MG63 (cell line): ENCODE data around the gene AHSA1. TPM values are rescaled to one million over a fixed set of nuclear protein-coding genes. Genes with fewer than 3 reads are reported as not detected.

Experiments
- DNase-seq: peaks from one replicate; pipeline ENCODE4 v3.0.0-alpha.2; 2020
- H3K27me3 ChIP-seq: fragments of 250-450 bp; sonication (Bioruptor Pico); 2 replicates; pipeline ENCODE4 v1.5.1; 2020; ENCODE audit warnings: mild to moderate bottlenecking, moderate library complexity
- H3K36me3 ChIP-seq: fragments of 250-450 bp; sonication (Bioruptor Pico); 2 replicates; pipeline ENCODE4 v1.5.1; 2020; ENCODE audit warnings: mild to moderate bottlenecking, moderate library complexity
- H3K4me3 ChIP-seq: fragments of 250-450 bp; sonication (Bioruptor Pico); 2 replicates; pipeline ENCODE4 v1.5.1; 2020; ENCODE audit warnings: mild to moderate bottlenecking, moderate library complexity
- H3K9me3 ChIP-seq: fragments of 250-450 bp; sonication (Bioruptor Pico); 2 replicates; pipeline ENCODE4 v1.5.1; 2020; ENCODE audit warnings: mild to moderate bottlenecking, moderate library complexity
- total RNA-seq: library from RNA; depleted of rRNA; stranded (reverse); fragments of >200 nt; shearing (Covaris generic); gene quantifications from 2 replicates; pipeline ENCODE4 v1.2.3, GENCODE V29; 2014; ENCODE audit warnings: low replicate concordance

Gene AHSA1
- total RNA-seq, 1 experiment from 2014 or later, result 160 TPM

DNA sequence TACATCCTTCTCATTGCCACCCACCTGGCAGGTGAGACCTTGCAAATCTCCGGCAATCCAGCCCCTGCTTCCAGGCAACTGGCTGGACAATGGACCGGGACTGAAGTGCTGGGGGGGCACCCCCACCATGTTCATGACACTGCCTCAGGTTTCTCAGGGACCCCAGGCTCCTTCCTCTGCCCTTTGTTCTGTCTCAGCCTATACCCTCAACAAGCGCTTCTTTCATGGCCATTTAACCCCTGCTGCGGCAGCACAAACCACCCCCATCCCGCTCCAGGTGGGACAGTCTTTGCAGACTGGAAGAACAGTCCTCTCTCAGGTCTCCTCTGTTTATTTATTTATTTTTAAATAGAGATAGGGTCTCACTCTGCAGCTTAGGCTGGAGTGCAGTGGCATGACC is 33.2 kb downstream of the AHSA1 start:
- no peak overlapping the region for H3K4me3 ChIP-seq
- DNase-seq, result no peak
- no peaks in the 10 kb centered on the region for H3K27me3 ChIP-seq
- no peaks in the 10 kb centered on the region for H3K9me3 ChIP-seq
- no peaks in the 10 kb centered on the region for H3K36me3 ChIP-seq

DNA sequence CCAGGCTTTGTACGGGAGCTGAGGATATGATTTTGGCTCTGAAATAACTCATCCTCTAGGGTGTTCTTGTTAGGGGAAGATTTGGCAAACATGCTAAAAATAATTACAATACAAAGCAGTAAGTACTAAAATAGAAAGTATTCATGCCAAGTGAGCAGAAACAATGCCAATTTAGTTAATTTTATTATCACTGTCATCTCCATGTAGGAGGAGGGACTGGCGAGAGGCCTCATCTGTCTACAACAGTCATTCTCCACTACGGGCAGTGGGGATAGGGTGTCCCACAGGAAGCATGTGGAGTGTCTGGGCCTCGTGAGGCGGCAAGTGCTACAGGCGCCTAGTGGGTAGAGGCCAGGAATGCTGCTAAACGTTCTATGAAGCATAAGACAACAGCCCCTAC is 37.4 kb downstream of the AHSA1 start:
- no peaks in the 10 kb centered on the region for H3K36me3 ChIP-seq
- no peak overlapping the region for H3K4me3 ChIP-seq
- DNase-seq, result no peak
- H3K9me3 ChIP-seq, result no peaks in the 10 kb centered on the region
- peaks cover 5% of the 10 kb centered on the region; the same call in 1 of the 2 replicates for H3K27me3 ChIP-seq

DNA sequence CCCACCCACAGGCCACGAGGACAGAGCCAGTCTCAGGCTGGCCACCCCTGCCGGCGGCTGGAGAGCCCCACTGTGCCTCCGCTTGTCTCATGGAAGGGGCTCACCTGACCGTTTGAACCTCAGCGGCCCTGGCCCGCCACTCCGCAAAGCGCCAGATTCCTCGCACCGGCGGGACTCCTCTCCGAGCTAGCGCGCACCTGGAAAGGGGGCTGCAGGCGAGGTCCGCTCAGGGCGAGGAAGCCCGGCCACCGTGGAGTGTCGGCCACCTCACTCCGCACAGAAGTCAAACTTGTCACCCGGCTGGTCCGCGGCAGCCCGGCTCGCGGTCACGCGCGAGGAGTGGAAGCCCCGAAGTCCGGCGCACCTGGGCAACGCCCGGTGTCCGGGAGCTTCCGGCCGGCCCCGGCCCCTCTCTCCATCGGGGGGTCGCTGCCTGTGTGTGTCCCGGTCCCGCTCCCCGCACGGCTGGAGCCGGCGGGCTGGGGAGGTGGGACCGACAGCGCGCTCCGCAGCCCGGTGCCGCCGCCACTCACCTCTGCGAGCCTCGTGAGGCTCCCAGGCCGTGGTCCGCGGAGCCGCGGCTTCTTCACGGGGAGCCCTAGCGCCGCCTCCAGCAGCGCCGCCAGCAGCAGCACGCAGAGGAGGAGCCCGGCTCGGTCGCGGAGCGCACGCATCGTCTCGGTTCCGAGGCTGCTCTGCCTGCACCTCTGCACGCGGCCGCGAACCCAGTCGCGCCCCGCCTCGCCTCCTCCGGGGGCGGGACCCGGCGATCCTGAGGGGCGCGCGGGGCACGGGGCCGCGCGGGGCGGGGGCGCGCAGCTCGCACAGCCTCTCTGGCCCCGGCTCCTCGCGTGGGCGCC is 40.5 kb downstream of the AHSA1 start, which contains the start of gene ISM2:
Gene ISM2, minus strand, starts transcription at position 697 of the 860 bp plus-strand sequence. Its CDS starts 23 bp downstream, at position 674.
- peak; percentile 25 for DNase-seq
- H3K9me3 ChIP-seq, result no peaks in the 10 kb centered on the region

DNA sequence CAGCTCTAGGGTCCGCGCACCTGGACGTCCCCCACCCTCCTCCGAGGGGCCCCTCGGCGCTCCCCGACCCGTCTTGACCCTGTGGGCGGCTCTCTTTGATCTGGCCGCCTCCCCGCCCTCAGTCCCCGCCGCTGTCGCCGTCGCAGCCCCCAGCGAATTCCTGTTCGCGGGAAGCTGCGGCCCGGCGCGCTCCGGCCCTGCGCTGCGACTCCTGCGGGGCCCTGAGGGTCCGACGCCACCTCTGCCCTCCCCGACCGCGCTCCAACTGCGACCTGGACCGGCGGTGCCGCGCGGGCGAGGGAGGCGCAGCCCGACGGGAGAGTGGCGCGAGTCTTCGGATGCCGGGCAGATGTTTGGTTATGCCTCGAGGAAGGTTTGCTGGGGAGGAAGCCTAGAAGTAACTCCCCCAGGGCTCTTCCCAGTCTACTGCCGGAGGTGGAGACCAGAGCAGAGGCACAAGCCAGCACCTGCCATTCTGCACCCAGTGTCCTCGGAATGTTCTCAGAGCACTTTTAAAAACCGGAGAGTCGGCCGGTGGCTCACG is 41.2 kb downstream of the AHSA1 start:
- no peak for DNase-seq
- peak overlapping the region; percentile 14; the same call in 1 of the 2 replicates for H3K4me3 ChIP-seq
- no peaks in the 10 kb centered on the region for H3K36me3 ChIP-seq
- peaks cover 5% of the 10 kb centered on the region; the same call in 1 of the 2 replicates for H3K27me3 ChIP-seq
- H3K9me3 ChIP-seq, result no peaks in the 10 kb centered on the region

More for the DNA sequence above, 40.5 kb downstream of the AHSA1 start, which contains the start of gene ISM2:
- Histone ChIP-seq H3K36me3 (no peaks in the 10 kb centered on the region), H3K27me3 (peaks cover 5% of the 10 kb centered on the region; the same call in 1 of the 2 replicates), H3K4me3 (peak within 1 kb of the TSS; percentile 35)

DNA sequence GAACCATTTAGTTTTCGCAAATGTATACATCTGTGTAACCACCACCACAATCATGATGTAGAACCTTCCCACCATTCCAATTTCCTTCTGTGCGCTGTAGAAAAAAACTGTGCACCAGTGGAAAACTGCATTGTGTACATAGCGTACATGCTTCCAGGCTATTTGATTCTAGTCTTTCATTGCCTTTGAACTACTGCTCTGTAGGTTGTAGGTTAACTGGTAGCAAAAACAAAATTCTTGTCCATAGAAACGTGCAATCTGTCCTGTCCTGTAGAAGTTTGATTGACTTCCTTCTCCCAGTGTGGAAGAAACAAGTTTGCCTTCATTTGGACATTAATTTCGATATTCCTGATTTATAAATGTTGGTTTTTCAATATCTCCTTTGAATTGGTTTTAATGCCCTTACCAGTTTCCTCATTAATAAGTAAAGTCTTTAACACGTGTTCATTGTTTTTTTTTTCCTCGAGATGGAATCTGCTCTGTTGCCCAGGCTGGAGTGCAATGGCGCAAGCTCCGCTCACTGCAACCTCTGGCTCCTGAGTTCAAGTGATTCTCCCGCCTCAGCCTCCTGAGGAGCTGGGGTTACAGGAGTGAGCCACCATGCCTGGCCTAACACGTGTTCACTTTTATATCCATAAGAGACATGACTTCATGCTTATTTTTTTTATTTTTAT is 44.4 kb downstream of the AHSA1 start:
- no peak for DNase-seq
- Histone ChIP-seq H3K9me3 (no peaks in the 10 kb centered on the region), H3K4me3 (no peak overlapping the region), H3K36me3 (no peaks in the 10 kb centered on the region), H3K27me3 (peaks cover 5% of the 10 kb centered on the region; the same call in 1 of the 2 replicates)

DNA sequence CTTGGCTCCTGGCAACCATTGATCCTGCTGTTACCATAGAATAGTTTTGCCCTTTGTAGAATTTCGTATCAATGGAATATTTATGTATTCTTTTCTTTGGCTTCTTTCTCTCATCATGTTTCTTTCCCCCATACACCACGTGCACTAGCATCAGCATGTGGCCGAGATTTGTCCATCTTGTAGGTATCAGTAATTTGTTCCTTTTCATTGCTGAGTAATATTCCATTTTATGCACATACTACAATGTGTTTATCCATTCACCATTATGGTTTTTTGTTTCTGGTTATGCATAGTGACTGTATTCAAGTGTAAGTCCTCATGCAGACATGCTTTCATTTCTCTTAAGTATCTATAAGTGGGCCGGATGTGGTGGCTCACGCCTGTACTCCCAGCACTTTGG is 45.2 kb downstream of the AHSA1 start:
- H3K4me3 ChIP-seq, result no peak overlapping the region
- no peaks in the 10 kb centered on the region for H3K9me3 ChIP-seq
- H3K27me3 ChIP-seq, result peaks cover 5% of the 10 kb centered on the region; the same call in 1 of the 2 replicates
- DNase-seq, result no peak
- no peaks in the 10 kb centered on the region for H3K36me3 ChIP-seq

DNA sequence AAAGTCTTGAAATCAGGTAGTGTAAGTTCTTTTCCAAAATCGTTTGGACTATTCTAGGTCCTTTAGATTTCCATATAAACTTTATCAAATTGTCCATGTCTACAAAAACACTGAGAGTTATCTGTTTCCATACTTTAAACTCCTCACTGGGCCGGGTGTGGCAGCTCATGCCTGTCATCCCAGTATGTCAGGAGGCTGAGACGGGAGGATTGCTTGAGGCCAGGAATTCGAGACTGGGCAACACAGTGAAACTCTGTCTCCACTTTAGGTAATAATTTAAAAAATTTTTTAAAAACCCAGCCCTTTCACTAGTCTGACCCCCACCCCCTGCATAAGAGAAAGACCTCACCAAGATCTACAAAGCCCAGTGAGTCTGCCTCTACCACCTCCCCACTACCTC is 47.1 kb downstream of the AHSA1 start:
- Histone ChIP-seq H3K27me3 (no peaks in the 10 kb centered on the region; the same call in 1 of the 2 replicates), H3K9me3 (no peaks in the 10 kb centered on the region), H3K36me3 (no peaks in the 10 kb centered on the region), H3K4me3 (no peak overlapping the region)
- DNase-seq, result no peak

DNA sequence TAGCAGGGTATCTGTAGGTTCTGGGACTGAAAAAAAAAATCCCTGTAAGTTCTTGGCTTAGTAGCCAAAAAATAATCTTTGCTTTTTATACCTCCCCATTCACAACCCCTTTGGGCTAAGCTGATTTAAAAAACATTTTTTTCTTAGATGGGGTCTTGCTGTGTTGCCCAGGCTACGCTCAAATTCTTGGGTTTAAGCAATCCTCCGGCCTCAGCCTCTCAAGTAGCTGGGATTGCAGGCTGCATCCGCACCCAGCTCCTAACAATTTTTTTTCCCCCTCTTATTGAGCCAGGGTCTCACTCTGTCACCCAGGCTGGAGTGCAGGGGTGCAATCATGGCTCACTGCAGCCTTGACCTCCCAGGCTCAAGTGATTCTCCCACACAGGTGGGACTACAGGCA is 49.9 kb downstream of the AHSA1 start:
- DNase-seq, result no peak
- Histone ChIP-seq H3K9me3 (no peaks in the 10 kb centered on the region), H3K4me3 (no peak overlapping the region), H3K36me3 (no peaks in the 10 kb centered on the region), H3K27me3 (no peaks in the 10 kb centered on the region)

DNA sequence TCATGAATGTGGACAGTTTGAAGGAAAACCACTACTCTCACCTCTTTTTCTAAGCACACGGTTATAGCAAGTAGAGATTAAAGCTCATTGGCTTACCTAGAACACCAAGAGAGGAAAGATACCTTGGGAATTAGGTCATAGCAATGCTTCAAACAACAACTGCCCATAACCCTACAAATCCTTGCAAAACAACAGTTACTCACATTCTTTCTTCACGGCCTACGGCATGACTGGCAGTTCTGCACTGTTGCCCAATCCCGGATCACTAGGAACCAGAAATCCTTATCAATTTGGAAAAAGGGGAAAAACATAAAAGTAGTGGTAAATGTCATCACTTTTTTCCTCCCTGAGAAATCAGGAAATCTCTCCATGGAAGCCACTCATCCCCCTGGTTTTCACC is 50.4 kb downstream of the AHSA1 start:
- no peaks in the 10 kb centered on the region for H3K27me3 ChIP-seq
- no peak for DNase-seq
- H3K9me3 ChIP-seq, result no peaks in the 10 kb centered on the region
- H3K4me3 ChIP-seq, result no peak overlapping the region
- no peaks in the 10 kb centered on the region for H3K36me3 ChIP-seq

DNA sequence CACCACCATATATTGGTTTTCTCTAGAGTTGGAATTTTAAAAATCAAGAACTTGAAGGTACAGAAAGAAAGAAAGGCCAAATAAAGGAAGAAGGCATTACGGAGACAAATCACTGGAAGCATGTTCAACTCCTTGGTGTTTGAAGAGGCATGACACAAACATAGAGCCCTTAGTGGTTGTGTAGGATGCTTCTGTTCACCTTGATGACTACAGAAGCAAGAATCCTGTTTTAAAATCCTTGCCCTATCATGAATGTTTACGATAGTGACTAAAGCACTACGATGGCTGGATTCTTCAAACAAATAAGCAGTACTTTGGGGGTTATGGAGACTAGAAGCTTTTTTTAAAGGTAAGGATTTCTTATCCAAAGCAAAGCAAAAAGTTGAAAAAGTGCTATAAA is 51.0 kb downstream of the AHSA1 start:
- no peaks in the 10 kb centered on the region for H3K27me3 ChIP-seq
- no peak for DNase-seq
- H3K9me3 ChIP-seq, result no peaks in the 10 kb centered on the region
- no peaks in the 10 kb centered on the region for H3K36me3 ChIP-seq
- H3K4me3 ChIP-seq, result no peak overlapping the region

DNA sequence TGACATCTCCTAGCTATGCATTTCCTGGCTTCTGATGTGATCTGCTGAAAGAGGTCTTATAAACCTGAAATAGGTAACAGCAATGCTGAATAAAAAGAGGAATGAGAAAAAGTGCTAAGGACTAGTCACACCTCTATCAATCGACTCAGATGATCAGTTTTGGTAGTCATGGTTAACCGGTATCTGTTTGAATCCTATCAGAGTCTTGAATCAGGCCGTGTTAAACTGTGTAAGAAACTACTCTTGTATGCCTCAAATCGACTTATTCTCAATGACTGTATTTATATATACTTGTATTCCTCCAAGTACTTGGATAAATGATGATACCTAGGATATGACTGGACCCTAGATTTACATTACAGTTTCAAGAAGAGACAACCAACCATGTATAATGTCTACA is 51.5 kb downstream of the AHSA1 start:
- DNase-seq, result no peak
- H3K36me3 ChIP-seq, result no peaks in the 10 kb centered on the region
- H3K9me3 ChIP-seq, result no peaks in the 10 kb centered on the region
- H3K4me3 ChIP-seq, result no peak overlapping the region
- no peaks in the 10 kb centered on the region for H3K27me3 ChIP-seq

DNA sequence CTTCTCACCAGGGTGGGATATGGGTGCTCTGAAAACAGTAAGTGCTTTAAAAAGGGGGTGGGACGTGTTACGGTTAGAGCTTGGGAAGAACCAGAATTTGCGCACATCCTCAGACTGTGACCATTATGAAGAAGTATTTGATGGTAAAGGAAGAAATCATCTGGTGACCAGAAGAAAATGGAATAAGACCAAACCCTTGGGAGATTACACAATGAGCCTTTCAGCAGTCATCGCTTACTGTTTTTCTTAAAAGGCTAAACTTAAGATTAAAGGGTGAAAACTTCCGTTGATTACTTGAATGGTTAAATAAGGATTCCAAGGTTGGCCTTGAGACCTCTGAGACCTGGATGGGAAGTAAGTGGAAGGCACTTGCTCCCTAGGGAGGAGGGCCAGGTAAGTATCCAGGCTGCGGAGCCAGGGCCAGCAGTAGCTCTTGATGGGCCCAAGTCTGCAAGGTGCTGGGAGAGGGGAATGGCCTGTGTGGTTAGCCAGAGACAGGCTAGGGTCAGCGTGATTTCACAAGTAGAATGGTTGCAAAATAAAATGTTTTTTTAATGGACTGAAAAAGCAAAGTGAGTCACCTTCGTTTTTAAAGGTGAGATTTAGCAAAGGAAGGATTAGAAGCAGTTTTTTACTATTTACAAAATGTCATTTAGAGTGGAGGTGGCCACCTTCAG is 53.7 kb downstream of the AHSA1 start:
- Histone ChIP-seq H3K4me3 (no peak overlapping the region), H3K36me3 (no peaks in the 10 kb centered on the region)
- DNase-seq, result no peak

DNA sequence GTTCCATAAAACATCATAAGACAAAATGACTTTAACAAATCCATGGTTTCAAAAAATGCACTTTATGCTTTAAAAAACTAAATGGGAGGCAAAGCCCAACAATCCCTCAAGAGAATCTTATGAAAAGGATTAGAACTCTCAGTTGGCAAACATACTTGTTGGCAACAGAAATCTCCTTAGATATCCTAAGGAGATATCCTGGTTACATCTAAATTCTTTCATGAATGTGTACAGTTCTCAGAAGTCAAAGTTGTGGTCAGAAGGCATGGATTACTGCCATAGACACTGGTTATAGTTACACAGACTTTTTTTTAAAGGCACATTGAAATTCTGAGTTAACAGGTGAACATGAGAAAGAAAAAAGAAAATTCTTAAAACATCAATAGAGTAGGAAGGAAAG is 58.2 kb downstream of the AHSA1 start:
- Histone ChIP-seq H3K27me3 (no peaks in the 10 kb centered on the region), H3K4me3 (no peak overlapping the region), H3K9me3 (no peaks in the 10 kb centered on the region), H3K36me3 (no peaks in the 10 kb centered on the region)
- DNase-seq, result no peak

More for the DNA sequence above, 53.7 kb downstream of the AHSA1 start:
- no peaks in the 10 kb centered on the region for H3K27me3 ChIP-seq
- no peaks in the 10 kb centered on the region for H3K9me3 ChIP-seq
